ENCODE measurements around the gene CPXM2.

The CPXM2 gene

GRCh38 chr10:123911866-123912265 is 20.3 kb upstream of the CPXM2 start:
- peaks cover 0 to 52% of the 10 kb centered on the region in 2 donors for H3K27me3 ChIP-seq
- no peak overlapping the region for H3K27ac ChIP-seq
- H3K4me3 ChIP-seq, result no peak overlapping the region
- no peak for DNase-seq
- H3K4me1 ChIP-seq, result peaks cover 0 to 16% (median 14%) of the 10 kb centered on the region in 4 donors
- H3K36me3 ChIP-seq, result no peaks in the 10 kb centered on the region
- no peak for TF ChIP-seq CTCF (IDR thresholded peaks at IDR 0.05)
- intact Hi-C loops (cut with DNase I; ENCODE audit: low total_unique reads), result no loop called here
- H3K9me3 ChIP-seq, result no peaks in the 10 kb centered on the region

GRCh38 chr10:123909866-123910265 is 18.3 kb upstream of the CPXM2 start:
- DNase-seq, result no peak
- Histone ChIP-seq H3K4me3 (no peak overlapping the region), H3K27me3 (peaks cover 0 to 53% of the 10 kb centered on the region in 2 donors), H3K36me3 (no peaks in the 10 kb centered on the region), H3K9me3 (no peaks in the 10 kb centered on the region), H3K4me1 (peaks cover 0 to 16% (median 14%) of the 10 kb centered on the region in 4 donors), H3K27ac (no peak overlapping the region)
- intact Hi-C loops (cut with DNase I; ENCODE audit: low total_unique reads), result no loop called here
- no peak for TF ChIP-seq CTCF (IDR thresholded peaks at IDR 0.05)

DNA sequence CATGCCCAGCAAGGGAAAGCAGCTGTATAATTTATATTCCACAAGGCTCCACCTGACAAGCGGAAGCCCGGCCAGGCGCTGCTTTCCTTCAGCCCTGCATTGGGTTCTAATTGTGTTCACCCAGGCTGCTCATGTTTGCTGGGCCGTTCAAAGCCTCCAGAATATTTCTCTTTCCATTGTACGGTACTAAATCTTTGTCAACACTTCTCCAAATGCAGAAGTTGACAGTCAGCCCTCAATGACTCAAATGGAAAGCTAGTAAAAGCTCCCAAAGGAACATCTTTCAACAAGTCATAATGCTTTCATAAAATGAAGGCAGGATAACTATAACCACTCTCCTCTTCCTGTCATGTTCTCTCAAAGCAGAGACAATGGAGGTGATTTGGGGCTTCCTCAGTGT is 17.8 kb upstream of the CPXM2 start:
- TF ChIP-seq CTCF (IDR thresholded peaks at IDR 0.05), result no peak
- H3K9me3 ChIP-seq, result no peaks in the 10 kb centered on the region
- H3K27me3 ChIP-seq, result peaks cover 0 to 54% of the 10 kb centered on the region in 2 donors
- intact Hi-C loops (cut with DNase I; ENCODE audit: low total_unique reads), result no loop called here
- no peak overlapping the region for H3K4me3 ChIP-seq
- peaks cover 0 to 15% (median 13%) of the 10 kb centered on the region in 4 donors for H3K4me1 ChIP-seq
- H3K27ac ChIP-seq, result no peak overlapping the region
- DNase-seq, result no peak
- H3K36me3 ChIP-seq, result no peaks in the 10 kb centered on the region

DNA sequence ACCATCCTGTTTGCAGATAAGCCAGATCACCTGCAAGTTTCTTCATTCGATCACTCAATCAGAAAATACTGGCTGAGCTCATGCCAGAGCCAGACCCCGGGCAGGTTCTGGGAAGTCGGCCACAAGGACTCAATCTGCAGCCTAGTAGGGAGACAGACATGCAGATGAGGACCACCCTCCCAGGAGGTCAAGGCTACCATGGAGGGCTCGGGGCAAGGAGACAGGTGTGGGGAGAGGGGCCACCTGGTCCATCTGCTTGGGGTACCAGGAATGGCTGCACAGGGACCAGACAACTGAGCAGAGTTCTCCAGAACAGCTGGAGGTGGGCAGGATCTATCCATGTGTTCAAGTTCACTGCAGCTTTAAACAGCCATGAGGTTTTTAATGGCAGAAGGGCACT is 16.8 kb upstream of the CPXM2 start:
- no peak overlapping the region for H3K4me3 ChIP-seq
- no peak for TF ChIP-seq CTCF (IDR thresholded peaks at IDR 0.05)
- H3K9me3 ChIP-seq, result no peaks in the 10 kb centered on the region
- intact Hi-C loops (cut with DNase I; ENCODE audit: low total_unique reads), result no loop called here
- DNase-seq, result no peak
- H3K27ac ChIP-seq, result no peak overlapping the region
- H3K4me1 ChIP-seq, result peaks cover 0 to 8% (median 6%) of the 10 kb centered on the region in 4 donors
- H3K27me3 ChIP-seq, result peaks cover 0 to 50% of the 10 kb centered on the region in 2 donors
- no peaks in the 10 kb centered on the region for H3K36me3 ChIP-seq

DNA sequence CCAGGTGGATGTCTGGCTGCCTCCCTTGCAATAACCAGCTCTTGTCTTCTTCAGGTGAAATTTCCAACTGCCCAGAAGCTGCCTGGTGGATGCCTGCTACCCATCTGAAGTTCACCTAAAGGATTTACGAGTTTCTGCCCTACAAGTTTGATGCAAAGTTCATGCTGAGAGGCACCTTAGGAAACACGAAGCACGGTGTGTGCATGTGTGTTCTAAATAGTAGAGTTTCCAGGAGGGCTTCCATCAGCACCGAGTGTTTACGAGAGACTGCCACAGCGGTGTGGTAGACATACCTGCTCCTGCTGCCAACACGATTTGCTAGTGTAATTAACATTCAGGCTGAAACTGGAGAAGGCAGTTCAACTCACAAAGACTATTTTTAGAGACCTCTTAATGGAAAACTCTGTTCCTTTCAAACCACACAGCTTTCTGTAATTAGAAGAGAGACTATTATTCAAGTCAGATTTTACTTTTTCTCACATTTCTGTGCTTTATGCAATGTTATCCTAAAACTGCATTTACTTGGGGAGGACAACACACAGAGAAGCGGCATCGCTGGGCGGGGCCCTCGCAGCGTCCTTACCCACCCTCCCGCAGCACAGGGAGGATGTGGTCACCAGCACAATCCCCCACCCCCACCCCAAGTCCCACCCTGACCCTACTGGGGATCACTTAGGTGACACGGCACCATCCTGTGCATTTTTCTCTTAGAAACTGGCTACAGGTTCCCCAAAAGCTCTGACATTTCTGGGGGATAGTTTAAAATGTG is 15.5 kb upstream of the CPXM2 start:
- Histone ChIP-seq H3K4me1 (peaks cover 0 to 6% (median 2%) of the 10 kb centered on the region in 4 donors), H3K27me3 (peaks cover 0 to 52% of the 10 kb centered on the region in 2 donors), H3K4me3 (no peak overlapping the region), H3K36me3 (no peaks in the 10 kb centered on the region), H3K27ac (no peak overlapping the region), H3K9me3 (no peaks in the 10 kb centered on the region)
- TF ChIP-seq CTCF (IDR thresholded peaks at IDR 0.05), result no peak
- intact Hi-C loops (cut with DNase I; ENCODE audit: low total_unique reads), result no loop called here
- DNase-seq, result no peak

Measured in tibial artery (tissue), 4 donors.